HEK293T (cell line): ENCODE data around the gene TOB1.

ENCODE experiments used
- ARNT ChIP-seq: fragments of 450-650 bp; IDR thresholded peaks from 2 replicates; pipeline ENCODE4 v1.6.1; 2017; ENCODE audit warnings: mild to moderate bottlenecking
- BHLHE40 ChIP-seq: fragments of 450-650 bp; IDR thresholded peaks from 2 replicates; pipeline ENCODE4 v1.6.1; 2016; ENCODE audit warnings: mild to moderate bottlenecking, moderate library complexity, borderline replicate concordance
- CTBP1 ChIP-seq: fragments of 450-650 bp; IDR thresholded peaks from 2 replicates; pipeline ENCODE4 v1.6.1; 2016; ENCODE audit warnings: borderline replicate concordance
- ELF4 ChIP-seq: fragments of 450-650 bp; IDR thresholded peaks from 2 replicates; pipeline ENCODE4 v1.6.1; 2017; ENCODE audit warnings: antibody characterized with exemption
- FOXA1 ChIP-seq: fragments of 450-650 bp; IDR thresholded peaks from 2 replicates; pipeline ENCODE4 v1.6.1; 2016; ENCODE audit warnings: mild to moderate bottlenecking
- FOXK2 ChIP-seq: fragments of 450-650 bp; IDR thresholded peaks from 2 replicates; pipeline ENCODE4 v1.6.1; 2016; ENCODE audit warnings: mild to moderate bottlenecking
- FOXM1 ChIP-seq: fragments of 450-650 bp; IDR thresholded peaks from 2 replicates; pipeline ENCODE4 v1.6.1; 2017; ENCODE audit warnings: mild to moderate bottlenecking, borderline replicate concordance
- SP1 ChIP-seq: fragments of 450-650 bp; IDR thresholded peaks from 2 replicates; pipeline ENCODE4 v1.6.1; 2017
- SUZ12 ChIP-seq: fragments of 450-650 bp; IDR thresholded peaks from 2 replicates; pipeline ENCODE4 v1.6.1; 2016; ENCODE audit warnings: mild to moderate bottlenecking

GRCh38 chr17:50843150-50843905 is 22.8 kb downstream of the TOB1 start:
- TF ChIP-seq BHLHE40 (no peak), FOXM1 (no peak), ARNT (no peak), CTBP1 (no peak), FOXK2 (no peak), SP1 (no peak), ELF4 (no peak), FOXA1 (no peak), SUZ12 (no peak)
